ENCODE results near the gene TRIO.

Gene TRIO

GRCh38 chr5:14325369-14325768, 182.2 kb downstream of the TRIO start:
- POLR2A ChIA-PET = interaction anchor here (0.6 to 1.2 kb wide), 2 partner anchors 12 to 168 kb away, joined by 3 read pairs; no protein-coding TSS in a partner anchor

GRCh38 chr5:14326035-14326903, 183.1 kb downstream of the TRIO start:
- TF ChIP-seq SP1 (IDR thresholded peaks at IDR 0.05) (no peak), ARNT (IDR thresholded peaks at IDR 0.05) (no peak), PKNOX1 (IDR thresholded peaks at IDR 0.05) (no peak), FOXM1 (IDR thresholded peaks at IDR 0.05; ENCODE audit: borderline replicate concordance) (no peak), HDGF (IDR thresholded peaks at IDR 0.05; ENCODE audit: borderline replicate concordance) (no peak), ZNF384 (IDR thresholded peaks at IDR 0.05) (no peak), SUZ12 (IDR thresholded peaks at IDR 0.05) (no peak), BHLHE40 (IDR thresholded peaks at IDR 0.05; ENCODE audit: borderline replicate concordance) (no peak), TARDBP (IDR thresholded peaks at IDR 0.05) (no peak), NFRKB (IDR thresholded peaks at IDR 0.05) (no peak), ELF4 (IDR thresholded peaks at IDR 0.05) (no peak), FOXA1 (IDR thresholded peaks at IDR 0.05) (no peak), CTBP1 (IDR thresholded peaks at IDR 0.05; ENCODE audit: borderline replicate concordance) (no peak), L3MBTL2 (conservative IDR thresholded peaks at IDR 0.05) (no peak), FOXK2 (IDR thresholded peaks at IDR 0.05) (no peak)
- CTCF ChIA-PET = interaction anchor here (0.6 to 1.2 kb wide), 3 partner anchors 13 to 617 kb away, joined by 3 to 5 read pairs (median 5); no protein-coding TSS in a partner anchor
- POLR2A ChIA-PET = interaction anchor here (1.2 kb wide), 1 partner anchor 11 kb away, joined by 3 read pairs; no protein-coding TSS in a partner anchor
- peak; percentile 20 for DNase-seq (ENCODE audit: extremely low spot score)

More at GRCh38 chr5:14325369-14325768, 182.2 kb downstream of the TRIO start:
- no peak for DNase-seq (ENCODE audit: extremely low spot score)
- CTCF ChIA-PET = interaction anchor here (0.6 to 1.2 kb wide), 2 partner anchors 11 to 68 kb away, joined by 3 read pairs; no protein-coding TSS in a partner anchor
- TF ChIP-seq FOXA1 (IDR thresholded peaks at IDR 0.05) (no peak), FOXM1 (IDR thresholded peaks at IDR 0.05; ENCODE audit: borderline replicate concordance) (no peak), BHLHE40 (IDR thresholded peaks at IDR 0.05; ENCODE audit: borderline replicate concordance) (no peak), SP1 (IDR thresholded peaks at IDR 0.05) (no peak), NFRKB (IDR thresholded peaks at IDR 0.05) (no peak), PKNOX1 (IDR thresholded peaks at IDR 0.05) (no peak), L3MBTL2 (conservative IDR thresholded peaks at IDR 0.05) (no peak), FOXK2 (IDR thresholded peaks at IDR 0.05) (no peak), CTBP1 (IDR thresholded peaks at IDR 0.05; ENCODE audit: borderline replicate concordance) (no peak), SUZ12 (IDR thresholded peaks at IDR 0.05) (no peak), HDGF (IDR thresholded peaks at IDR 0.05; ENCODE audit: borderline replicate concordance) (no peak), ARNT (IDR thresholded peaks at IDR 0.05) (no peak), TARDBP (IDR thresholded peaks at IDR 0.05) (no peak), ZNF384 (IDR thresholded peaks at IDR 0.05) (no peak), LEF1 (IDR thresholded peaks at IDR 0.05; ENCODE audit: borderline replicate concordance) (no peak), ELF4 (IDR thresholded peaks at IDR 0.05) (no peak)

- TF ChIP-seq ELF4 (IDR thresholded peaks at IDR 0.05) = no peak
- no peak for TF ChIP-seq SUZ12 (IDR thresholded peaks at IDR 0.05)
- TF ChIP-seq FOXM1 (IDR thresholded peaks at IDR 0.05; ENCODE audit: borderline replicate concordance) = no peak
- TF ChIP-seq SP1 (IDR thresholded peaks at IDR 0.05) = no peak
- POLR2A ChIA-PET = no interaction called here
- CTCF ChIA-PET = no interaction called here
- DNase-seq (ENCODE audit: extremely low spot score) = no peak
Observed at GRCh38 chr5:14327624-14328023, 184.5 kb downstream of the TRIO start.

GRCh38 chr5:14328144-14328543, 185.0 kb downstream of the TRIO start:
- POLR2A ChIA-PET = no interaction called here
- CTCF ChIA-PET = no interaction called here
- TF ChIP-seq ARNT (IDR thresholded peaks at IDR 0.05) = no peak
- no peak for TF ChIP-seq HDGF (IDR thresholded peaks at IDR 0.05; ENCODE audit: borderline replicate concordance)
- TF ChIP-seq LEF1 (IDR thresholded peaks at IDR 0.05; ENCODE audit: borderline replicate concordance) = no peak
- TF ChIP-seq FOXM1 (IDR thresholded peaks at IDR 0.05; ENCODE audit: borderline replicate concordance) = no peak
- TF ChIP-seq CTBP1 (IDR thresholded peaks at IDR 0.05; ENCODE audit: borderline replicate concordance) = no peak
- TF ChIP-seq ELF4 (IDR thresholded peaks at IDR 0.05) = no peak
- TF ChIP-seq BHLHE40 (IDR thresholded peaks at IDR 0.05; ENCODE audit: borderline replicate concordance) = no peak
- no peak for TF ChIP-seq L3MBTL2 (conservative IDR thresholded peaks at IDR 0.05)
- DNase-seq (ENCODE audit: extremely low spot score) = no peak

GRCh38 chr5:14330291-14330690, 187.1 kb downstream of the TRIO start:
- TF ChIP-seq ARNT (IDR thresholded peaks at IDR 0.05) (no peak), NFRKB (IDR thresholded peaks at IDR 0.05) (no peak), L3MBTL2 (conservative IDR thresholded peaks at IDR 0.05) (no peak), FOXA1 (IDR thresholded peaks at IDR 0.05) (no peak), TARDBP (IDR thresholded peaks at IDR 0.05) (no peak), HDGF (IDR thresholded peaks at IDR 0.05; ENCODE audit: borderline replicate concordance) (no peak), PKNOX1 (IDR thresholded peaks at IDR 0.05) (no peak), FOXK2 (IDR thresholded peaks at IDR 0.05) (no peak), CTBP1 (IDR thresholded peaks at IDR 0.05; ENCODE audit: borderline replicate concordance) (no peak), SUZ12 (IDR thresholded peaks at IDR 0.05) (no peak), FOXM1 (IDR thresholded peaks at IDR 0.05; ENCODE audit: borderline replicate concordance) (no peak), SP1 (IDR thresholded peaks at IDR 0.05) (no peak), LEF1 (IDR thresholded peaks at IDR 0.05; ENCODE audit: borderline replicate concordance) (no peak)
- ChIA-PET CTCF (no interaction called here), POLR2A (no interaction called here)
- DNase-seq (ENCODE audit: extremely low spot score) = no peak
